OCI-LY3 (cell line): Measurements from ENCODE around the gene NT5DC3.

ENCODE experiments used
- H2AFZ ChIP-seq: fragments of 200-600, 300-600 bp; shearing (Covaris generic); 2 replicates; pipeline ENCODE4 v1.6.0; 2014; ENCODE audit warnings: antibody characterized with exemption, low read depth, low read length
- H3K27ac ChIP-seq: fragments of 200-600, 300-600 bp; sonication (generic); 2 replicates; pipeline ENCODE4 v1.5.1; 2014; ENCODE audit warnings: mild to moderate bottlenecking, low read length, moderate library complexity, mixed read lengths
- H3K27me3 ChIP-seq: fragments of 200-600, 300-600 bp; sonication (generic); 2 replicates; pipeline ENCODE4 v1.6.1; 2014; ENCODE audit warnings: low read depth, low read length, mixed read lengths
- H3K36me3 ChIP-seq: fragments of 200-600, 300-600 bp; sonication (generic); replicated peaks from 2 replicates; pipeline ENCODE3; 2014; ENCODE audit warnings: low read depth, low read length, mixed read lengths
- H3K4me1 ChIP-seq: fragments of 300-600, 200-600 bp; sonication (generic); 2 replicates; pipeline ENCODE4 v1.6.1; 2014; ENCODE audit warnings: low read length, mixed read lengths
- H3K4me2 ChIP-seq: fragments of 200-600, 300-600 bp; sonication (generic); 2 replicates; pipeline ENCODE4 v1.6.1; 2014; ENCODE audit warnings: low read length, mixed read lengths
- H3K4me3 ChIP-seq: fragments of 300-600, 200-600 bp; sonication (generic); 2 replicates; pipeline ENCODE4 v1.5.1; 2014; ENCODE audit warnings: antibody characterized with exemption, mild to moderate bottlenecking, low read length, moderate library complexity
- H3K79me2 ChIP-seq: fragments of 300-600, 200-600 bp; shearing (Covaris generic); 2 replicates; pipeline ENCODE4 v1.6.1; 2014; ENCODE audit warnings: mild to moderate bottlenecking, low read length, mixed read lengths
- H3K9ac ChIP-seq: fragments of 300-600, 200-600 bp; shearing (Covaris generic); 2 replicates; pipeline ENCODE4 v1.6.0; 2014; ENCODE audit warnings: mild to moderate bottlenecking, low read length, moderate library complexity
- H3K9me3 ChIP-seq: fragments of 200-600, 300-600 bp; shearing (Covaris generic); 2 replicates; pipeline ENCODE4 v1.6.1; 2014; ENCODE audit warnings: low read length, mixed read lengths; ENCODE audit not compliant: insufficient read depth
- H4K20me1 ChIP-seq: fragments of 200-600, 300-600 bp; sonication (generic); 2 replicates; pipeline ENCODE4 v1.6.1; 2016; ENCODE audit warnings: low read length, mixed read lengths; ENCODE audit not compliant: insufficient read depth
- CTCF ChIP-seq: fragments of 200-600, 300-600 bp; sonication (generic); IDR thresholded peaks from 2 replicates; pipeline ENCODE4 v1.5.1; 2014; ENCODE audit warnings: antibody characterized with exemption, low read length, low read depth
- EZH2phosphoT487 ChIP-seq: fragments of 200-600 bp; shearing (Covaris generic); IDR thresholded peaks from 2 replicates; pipeline ENCODE4 v1.6.1; 2018; ENCODE audit warnings: antibody characterized with exemption, mixed run types, low read depth

NT5DC3 gene

GRCh38 chr12:103841690-103842584 is 903 bp upstream of the NT5DC3 start:
- Histone ChIP-seq H3K9me3 (no peaks in the 10 kb centered on the region), H3K27ac (no peak overlapping the region), H2AFZ (peak overlapping the region; percentile 93), H3K9ac (peak overlapping the region; percentile 64), H3K27me3 (no peaks in the 10 kb centered on the region), H4K20me1 (peaks cover 5% of the 10 kb centered on the region; the same call in 1 of the 2 replicates), H3K4me2 (peak overlapping the region; percentile 98), H3K4me1 (peaks cover 7% of the 10 kb centered on the region), H3K36me3 (no peaks in the 10 kb centered on the region), H3K79me2 (peaks cover 30% of the 10 kb centered on the region), H3K4me3 (peak overlapping the region; percentile 81)
- TF ChIP-seq CTCF (no peak), EZH2phosphoT487 (no peak)

- H3K4me3 ChIP-seq: peak overlapping the region; percentile 81
- H3K4me1 ChIP-seq: peaks cover 7% of the 10 kb centered on the region
- no peaks in the 10 kb centered on the region for H3K27me3 ChIP-seq
- peaks cover 5% of the 10 kb centered on the region; the same call in 1 of the 2 replicates for H4K20me1 ChIP-seq
- no peaks in the 10 kb centered on the region for H3K9me3 ChIP-seq
- H3K36me3 ChIP-seq: no peaks in the 10 kb centered on the region
- peaks cover 32% of the 10 kb centered on the region for H3K79me2 ChIP-seq
- no peak overlapping the region for H3K27ac ChIP-seq
- H3K4me2 ChIP-seq: peak overlapping the region; percentile 67
- H3K9ac ChIP-seq: peak overlapping the region; percentile 66
- no peak for TF ChIP-seq EZH2phosphoT487
- no peak for TF ChIP-seq CTCF
- H2AFZ ChIP-seq: peak overlapping the region; percentile 67
These were observed 565 bp downstream of the NT5DC3 start for GRCh38 chr12:103840462-103840875.

- Histone ChIP-seq H3K27me3 (no peaks in the 10 kb centered on the region), H3K27ac (no peak overlapping the region), H3K9me3 (no peaks in the 10 kb centered on the region), H3K4me1 (peaks cover 7% of the 10 kb centered on the region), H4K20me1 (peaks cover 5% of the 10 kb centered on the region; the same call in 1 of the 2 replicates), H3K9ac (peak overlapping the region; percentile 66), H3K36me3 (no peaks in the 10 kb centered on the region), H3K4me2 (peak overlapping the region; percentile 67), H2AFZ (no peak overlapping the region), H3K79me2 (peaks cover 38% of the 10 kb centered on the region), H3K4me3 (peak overlapping the region; percentile 81)
- no peak for TF ChIP-seq EZH2phosphoT487
- TF ChIP-seq CTCF: no peak
These were observed 1.2 kb downstream of the NT5DC3 start for GRCh38 chr12:103839609-103840461.

GRCh38 chr12:103839103-103839502 is 1.9 kb downstream of the NT5DC3 start:
- H3K36me3 ChIP-seq: no peaks in the 10 kb centered on the region
- H2AFZ ChIP-seq: no peak overlapping the region
- H3K4me2 ChIP-seq: 0 out of 2 replicates have a peak overlapping the region, but pooled peaks have one; percentile 67
- peaks cover 5% of the 10 kb centered on the region; the same call in 1 of the 2 replicates for H4K20me1 ChIP-seq
- H3K9ac ChIP-seq: no peak overlapping the region
- no peak overlapping the region for H3K27ac ChIP-seq
- no peak for TF ChIP-seq CTCF
- TF ChIP-seq EZH2phosphoT487: no peak
- H3K79me2 ChIP-seq: peaks cover 44% of the 10 kb centered on the region
- no peak overlapping the region for H3K4me3 ChIP-seq
- peaks cover 7% of the 10 kb centered on the region for H3K4me1 ChIP-seq
- H3K27me3 ChIP-seq: no peaks in the 10 kb centered on the region
- no peaks in the 10 kb centered on the region for H3K9me3 ChIP-seq
